VCaP (cell line): Measurements from ENCODE around the gene PNRC1.

Source experiments
- H3K27ac ChIP-seq: fragments of 450-650 bp; 2 replicates; pipeline ENCODE4 v1.5.1; 2017
- CTCF ChIP-seq: fragments of 450-650 bp; conservative IDR thresholded peaks from 2 replicates; pipeline ENCODE4 v1.5.1; 2017; ENCODE audit warnings: mild to moderate bottlenecking, moderate library complexity

The PNRC1 gene

GRCh38 chr6:89066940-89067646 is 13.5 kb upstream of the PNRC1 start:
- TF ChIP-seq CTCF: no peak
- peak overlapping the region; percentile 54 for H3K27ac ChIP-seq

- H3K27ac ChIP-seq: peak overlapping the region; percentile 54
- no peak for TF ChIP-seq CTCF
Observed at GRCh38 chr6:89067796-89068195, 12.8 kb upstream of the PNRC1 start.

GRCh38 chr6:89068695-89069094 is 11.9 kb upstream of the PNRC1 start:
- TF ChIP-seq CTCF: no peak
- H3K27ac ChIP-seq: peak overlapping the region; percentile 54

GRCh38 chr6:89069536-89070163 is 10.9 kb upstream of the PNRC1 start:
- TF ChIP-seq CTCF: no peak
- no peak overlapping the region for H3K27ac ChIP-seq

GRCh38 chr6:89071036-89071435 is 9.5 kb upstream of the PNRC1 start:
- no peak for TF ChIP-seq CTCF
- H3K27ac ChIP-seq: no peak overlapping the region

- H3K27ac ChIP-seq: no peak overlapping the region
- no peak for TF ChIP-seq CTCF
Observed at GRCh38 chr6:89073014-89073620, 7.4 kb upstream of the PNRC1 start.

GRCh38 chr6:89073840-89074239 is 6.7 kb upstream of the PNRC1 start:
- TF ChIP-seq CTCF: no peak
- no peak overlapping the region for H3K27ac ChIP-seq
